GM23338 (cell line): ENCODE measurements around the gene ADGRD1. TPM values are rescaled to one million over a fixed set of nuclear protein-coding genes. Genes with fewer than 3 reads are reported as not detected.

Experiments used
- ATAC-seq: fragments of 200-7000 bp; cut with Tn5 transposase; 3 replicates; pipeline ENCODE4 v1.9.1; 2020
- DNase-seq: peaks from one replicate; pipeline ENCODE4 v3.0.0-alpha.2; 2015; ENCODE audit warnings: low spot score
- H2AFZ ChIP-seq: fragments of 200-600 bp; sonication (generic); 2 replicates; pipeline ENCODE4 v1.8.0; 2016; ENCODE audit warnings: antibody characterized with exemption, mild to moderate bottlenecking, moderate library complexity
- H3F3A ChIP-seq: fragments of 200-600 bp; sonication (generic); replicated peaks from 2 replicates; pipeline ENCODE4 v1.8.0; 2017; ENCODE audit warnings: antibody characterized with exemption, mixed run types, low read depth
- H3K27ac ChIP-seq: fragments of 200-600 bp; sonication (generic); 2 replicates; pipeline ENCODE4 v1.6.1; 2016; ENCODE audit warnings: low read depth
- H3K27me3 ChIP-seq: fragments of 200-600 bp; sonication (generic); 2 replicates; pipeline ENCODE4 v1.8.0; 2016; ENCODE audit warnings: mild to moderate bottlenecking, mixed run types, moderate library complexity; ENCODE audit not compliant: insufficient read depth
- H3K36me3 ChIP-seq: fragments of 200-600 bp; sonication (generic); 2 replicates; pipeline ENCODE4 v1.8.0; 2016; ENCODE audit warnings: mild to moderate bottlenecking; ENCODE audit not compliant: insufficient read depth
- H3K4me1 ChIP-seq: fragments of 200-600 bp; sonication (generic); 2 replicates; pipeline ENCODE4 v1.8.0; 2016; ENCODE audit warnings: mild to moderate bottlenecking, moderate library complexity; ENCODE audit not compliant: insufficient read depth
- H3K4me2 ChIP-seq: fragments of 200-600 bp; sonication (generic); 2 replicates; pipeline ENCODE4 v1.7.1; 2017; ENCODE audit warnings: mixed run types
- H3K4me3 ChIP-seq: fragments of 200-600 bp; sonication (generic); 2 replicates; pipeline ENCODE4 v1.6.1; 2016; ENCODE audit warnings: mixed run types
- H3K79me2 ChIP-seq: fragments of 200-600 bp; sonication (generic); replicated peaks from 2 replicates; pipeline ENCODE4 v1.8.0; 2017; ENCODE audit warnings: mild to moderate bottlenecking; ENCODE audit not compliant: insufficient read depth
- H3K9me2 ChIP-seq: fragments of 200-600 bp; sonication (generic); 2 replicates; pipeline ENCODE4 v1.8.0; 2017; ENCODE audit not compliant: insufficient read depth
- H4K20me1 ChIP-seq: fragments of 200-600 bp; sonication (generic); replicated peaks from 2 replicates; pipeline ENCODE4 v1.8.0; 2017; ENCODE audit warnings: mild to moderate bottlenecking; ENCODE audit not compliant: insufficient read depth
- H3K27ac Mint-ChIP-seq: 2 replicates; pipeline ENCODE4 v1.8.0; 2020; ENCODE audit warnings: inconsistent platforms, mild to moderate bottlenecking, moderate library complexity, mixed read lengths
- H3K27me3 Mint-ChIP-seq: 3 replicates; pipeline ENCODE4 v1.8.0; 2022; ENCODE audit warnings: low read depth, mild to moderate bottlenecking, moderate library complexity, mixed read lengths, inconsistent platforms; ENCODE audit not compliant: insufficient read depth, poor library complexity
- H3K36me3 Mint-ChIP-seq: 3 replicates; pipeline ENCODE4 v1.8.0; 2021; ENCODE audit warnings: low read depth, mild to moderate bottlenecking, inconsistent platforms, moderate library complexity, mixed read lengths
- H3K4me1 Mint-ChIP-seq: 3 replicates; pipeline ENCODE4 v1.8.0; 2020; ENCODE audit warnings: mild to moderate bottlenecking, inconsistent platforms, mixed read lengths
- H3K4me3 Mint-ChIP-seq: 3 replicates; pipeline ENCODE4 v1.8.0; 2021; ENCODE audit warnings: moderate library complexity, mild to moderate bottlenecking, inconsistent platforms, mixed read lengths
- H3K9me3 Mint-ChIP-seq: 3 replicates; pipeline ENCODE4 v1.8.0; 2020; ENCODE audit warnings: moderate library complexity, mild to moderate bottlenecking, inconsistent platforms, mixed read lengths
- CTCF ChIP-seq, 2 experiments: fragments of 200-600 bp in 1 of 2; sonication (generic) in 1 of 2; conservative IDR thresholded peaks; 2 replicates each; pipeline versions ENCODE4 v1.5.1 to v1.6.1; 2016 to 2017; ENCODE audit warnings: antibody characterized with exemption in 2 of 2, low read depth in 2 of 2, mild to moderate bottlenecking in 2 of 2, moderate library complexity in 1 of 2
- JUNB ChIP-seq: IDR thresholded peaks from one replicate; pipeline ENCODE4 v1.6.1; 2016; ENCODE audit warnings: antibody characterized with exemption; ENCODE audit not compliant: unreplicated experiment
- NANOG ChIP-seq: IDR thresholded peaks from 2 replicates; pipeline ENCODE4 v1.6.1; 2016; ENCODE audit warnings: antibody characterized with exemption, borderline replicate concordance
- ZNF114 ChIP-seq: fragments of 250-450 bp; sonication (Bioruptor Pico); IDR thresholded peaks from 2 replicates; pipeline ENCODE4 v1.5.0; 2020; ENCODE audit warnings: mild to moderate bottlenecking, moderate library complexity
- ZNF462 ChIP-seq: fragments of 250-450 bp; sonication (Bioruptor Pico); IDR thresholded peaks from 2 replicates; pipeline ENCODE4 v1.5.0; 2020; ENCODE audit warnings: mild to moderate bottlenecking, moderate library complexity
- polyA plus RNA-seq: library from polyadenylated mRNA; unstranded; fragments of >200 nt; fragmentation: Nextera tagmentation; extraction: Ambion mirVana; gene quantifications from 2 replicates; pipeline ENCODE4 v1.2.1, GENCODE V29; 2016
- total RNA-seq: library from RNA; depleted of rRNA; stranded (reverse); fragments of >200 nt; shearing (Covaris generic); gene quantifications from 2 replicates; pipeline ENCODE4 v1.2.3, GENCODE V29; 2014

The ADGRD1 gene
- total and polyA plus RNA-seq, 2 experiments from 2014 or later, result 1.4 TPM; not detected in 1

- TF ChIP-seq ZNF462 (CRISPR knock-in tag), result no peak
Observed at GRCh38 chr12:130973906-130974305, 20.2 kb downstream of the ADGRD1 start (continued).

GRCh38 chr12:130975116-130975515 is 21.4 kb downstream of the ADGRD1 start:
- Histone ChIP-seq H4K20me1 (no peaks in the 10 kb centered on the region), H3K4me2 (no peak overlapping the region), H3K27ac (no peak overlapping the region), H3K36me3 (no peaks in the 10 kb centered on the region), H3K4me1 (no peaks in the 10 kb centered on the region), H3K9me2 (no peaks in the 10 kb centered on the region), H2AFZ (no peak overlapping the region), H3K4me3 (no peak overlapping the region), H3K79me2 (no peaks in the 10 kb centered on the region), H3K27me3 (no peaks in the 10 kb centered on the region), H3F3A (no peaks in the 10 kb centered on the region)
- Mint-ChIP-seq H3K4me3 (no peak overlapping the region), H3K27me3 (peaks cover 7% of the 10 kb centered on the region), H3K27ac (no peak overlapping the region), H3K36me3 (no peaks in the 10 kb centered on the region), H3K4me1 (0 out of 3 replicates have a peak, but pooled peaks cover 3% of the 10 kb centered on the region), H3K9me3 (no peaks in the 10 kb centered on the region)
- TF ChIP-seq NANOG (no peak), CTCF (conservative IDR thresholded peaks at IDR 0.05; ENCODE audit: low read depth in 2 of 2) (no peak), ZNF114 (no peak), JUNB (no peak), ZNF462 (CRISPR knock-in tag) (no peak)
- ATAC-seq, result no peak
- no peak for DNase-seq
